NCI-H1417 (cell line): Measurements from ENCODE around the gene ACY1.

Experiments
- DNase-seq, 3 experiments: peaks; one replicate each; lab custom pipeline; 2025; lab: John Stamatoyannopoulos, UW

Gene ACY1

DNA sequence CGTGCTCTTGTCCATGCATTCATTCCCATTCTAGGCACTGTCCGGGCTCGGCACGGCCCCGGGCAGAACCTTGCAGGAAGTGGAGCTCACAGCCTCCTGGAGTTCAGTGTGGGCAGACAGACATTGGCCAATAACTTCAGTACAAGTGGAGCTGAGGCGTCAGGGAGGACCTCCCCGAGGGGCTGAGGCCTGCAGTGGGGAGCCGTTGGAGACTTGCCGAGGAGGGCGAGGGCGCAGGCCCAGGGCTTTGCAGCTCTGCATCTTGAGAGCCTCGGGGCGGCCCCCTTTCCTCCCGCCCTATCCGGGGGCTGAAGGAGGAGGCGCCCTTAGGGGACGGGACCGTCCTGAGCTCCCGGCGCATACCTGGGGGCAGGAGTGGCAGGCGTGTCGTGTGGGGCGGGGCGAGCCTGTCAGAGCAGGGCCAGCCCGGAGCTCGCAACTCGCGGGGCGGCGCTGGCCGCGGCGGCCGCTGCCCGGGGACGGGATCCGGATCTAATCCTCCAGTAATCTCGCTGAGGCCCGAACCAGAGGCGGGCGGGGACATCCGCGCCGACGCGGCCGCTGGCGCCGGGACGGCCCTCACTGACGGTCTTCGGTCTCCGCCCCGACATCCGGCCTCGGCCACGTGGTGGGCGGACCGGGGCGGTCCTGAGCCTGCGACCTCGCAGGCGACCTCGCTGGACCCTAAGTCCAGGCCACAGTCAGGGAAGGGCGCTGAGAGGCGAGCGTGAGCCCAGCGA is at the start of gene ACY1:
Gene ACY1 (plus strand): TSS at position 698 of the 740 bp plus-strand sequence. CDS start 530 bp downstream, outside the sequence.
- DNase-seq: peak; percentile 23 to 66 (median 62)

- no peak for DNase-seq
Observed at GRCh38 chr3:51934139-51934850, 49.0 kb upstream of the ACY1 start.

GRCh38 chr3:51934991-51935885 is 48.1 kb upstream of the ACY1 start:
- no peak for DNase-seq

- DNase-seq: no peak
Observed at GRCh38 chr3:51935886-51936755, 47.2 kb upstream of the ACY1 start.

GRCh38 chr3:51937014-51937413 is 46.3 kb upstream of the ACY1 start:
- no peak for DNase-seq

GRCh38 chr3:51937611-51938450 is 45.5 kb upstream of the ACY1 start:
- DNase-seq: no peak

GRCh38 chr3:51938780-51939425 is 44.4 kb upstream of the ACY1 start:
- DNase-seq: no peak

- no peak for DNase-seq
Observed at GRCh38 chr3:51940648-51941462, 42.5 kb upstream of the ACY1 start.

GRCh38 chr3:51941463-51941797 is 41.9 kb upstream of the ACY1 start:
- no peak for DNase-seq

- DNase-seq: peak; percentile 96 to 99 (median 97)
Observed at GRCh38 chr3:51941798-51942602, 41.3 kb upstream of the ACY1 start, which contains the start of the genes PARP3 and RRP9. TSS of gene PARP3 (plus strand) at chr3:51942363. CDS start at chr3:51943356, 993 bp downstream. TSS of gene RRP9 (minus strand) at chr3:51941904. CDS start at chr3:51941867, 37 bp downstream.

- no peak for DNase-seq
Observed at GRCh38 chr3:51942603-51943450, 40.5 kb upstream of the ACY1 start.

DNA sequence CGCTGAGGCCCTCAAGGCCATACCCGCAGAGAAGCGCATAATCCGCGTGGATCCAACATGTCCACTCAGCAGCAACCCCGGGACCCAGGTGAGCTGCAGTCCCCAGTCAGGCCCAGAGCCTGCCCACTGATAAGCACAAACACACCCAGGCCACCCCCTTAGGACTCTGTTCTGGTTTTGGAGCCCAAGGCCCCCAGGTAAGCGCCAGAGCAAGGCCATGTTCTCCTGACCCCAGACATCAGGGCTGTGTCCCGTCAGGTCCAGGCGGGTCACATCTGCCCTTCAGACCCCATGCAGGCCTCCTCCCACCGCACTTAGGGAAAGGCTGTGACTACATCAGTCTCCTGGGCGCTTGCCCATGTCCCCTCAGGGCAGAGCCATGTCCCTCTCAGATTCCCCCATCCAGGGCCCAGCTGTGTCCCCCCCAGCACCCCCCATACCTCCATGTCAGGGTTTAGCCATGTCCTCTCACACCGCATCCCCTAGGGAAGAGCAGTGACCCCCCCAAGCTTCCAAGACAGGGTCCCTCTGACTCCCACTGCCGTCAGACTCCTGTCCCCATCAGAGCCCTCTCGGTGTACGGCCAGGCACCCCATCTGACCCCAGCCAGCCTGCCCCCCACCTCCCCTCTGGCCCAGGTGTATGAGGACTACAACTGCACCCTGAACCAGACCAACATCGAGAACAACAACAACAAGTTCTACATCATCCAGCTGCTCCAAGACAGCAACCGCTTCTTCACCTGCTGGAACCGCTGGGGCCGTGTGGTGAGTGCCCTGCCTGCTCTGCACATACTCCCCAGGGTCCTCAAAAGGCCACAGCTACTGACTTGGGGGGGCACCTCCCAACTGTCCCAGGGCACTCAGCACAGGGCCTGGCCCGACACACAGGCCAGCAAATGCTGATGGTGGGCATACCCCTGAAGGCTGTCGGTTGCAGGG is 39.6 kb upstream of the ACY1 start:
- DNase-seq: no peak

DNA sequence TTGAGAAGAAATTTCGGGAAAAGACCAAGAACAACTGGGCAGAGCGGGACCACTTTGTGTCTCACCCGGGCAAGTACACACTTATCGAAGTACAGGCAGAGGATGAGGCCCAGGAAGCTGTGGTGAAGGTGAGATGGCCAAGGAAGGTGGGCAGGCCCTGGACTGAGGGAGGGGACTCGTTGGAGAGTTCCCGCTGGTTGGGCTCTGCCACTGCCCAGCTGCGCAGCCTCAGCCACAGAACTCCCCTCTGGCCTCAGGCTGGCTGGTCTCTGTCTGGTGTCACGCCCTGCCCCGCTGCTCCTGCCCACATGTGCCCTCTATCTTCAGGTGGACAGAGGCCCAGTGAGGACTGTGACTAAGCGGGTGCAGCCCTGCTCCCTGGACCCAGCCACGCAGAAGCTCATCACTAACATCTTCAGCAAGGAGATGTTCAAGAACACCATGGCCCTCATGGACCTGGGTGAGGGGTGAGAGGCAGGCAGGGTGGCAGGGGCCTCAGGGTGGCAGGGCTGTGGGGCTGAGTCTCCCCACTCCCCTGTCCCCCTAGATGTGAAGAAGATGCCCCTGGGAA is 38.8 kb upstream of the ACY1 start:
- DNase-seq: no peak

DNA sequence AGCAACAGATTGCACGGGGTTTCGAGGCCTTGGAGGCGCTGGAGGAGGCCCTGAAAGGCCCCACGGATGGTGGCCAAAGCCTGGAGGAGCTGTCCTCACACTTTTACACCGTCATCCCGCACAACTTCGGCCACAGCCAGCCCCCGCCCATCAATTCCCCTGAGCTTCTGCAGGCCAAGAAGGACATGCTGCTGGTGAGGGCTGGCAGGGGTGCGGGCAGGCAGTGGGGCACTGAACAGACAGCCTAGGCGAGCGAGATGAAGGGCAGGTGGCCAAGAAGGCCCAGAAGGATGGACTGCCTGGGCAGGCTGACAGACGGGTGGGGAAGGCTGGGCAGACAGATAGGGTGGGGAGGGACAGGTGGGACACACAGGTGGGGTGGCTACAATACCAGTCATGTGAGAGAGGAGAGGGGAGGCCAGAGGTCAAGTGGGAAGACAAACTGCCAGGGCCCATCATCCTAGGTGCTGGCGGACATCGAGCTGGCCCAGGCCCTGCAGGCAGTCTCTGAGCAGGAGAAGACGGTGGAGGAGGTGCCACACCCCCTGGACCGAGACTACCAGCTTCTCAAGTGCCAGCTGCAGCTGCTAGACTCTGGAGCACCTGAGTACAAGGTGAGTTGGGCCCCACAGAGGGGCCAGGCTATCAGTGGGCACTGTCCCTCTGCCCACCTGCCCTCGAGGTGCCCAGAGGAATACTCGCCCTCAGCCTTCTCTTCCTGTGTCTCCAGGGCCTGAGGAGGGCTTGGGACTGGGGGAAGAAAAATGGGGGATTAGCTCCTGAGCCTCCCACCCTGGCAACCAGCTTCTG is 38.1 kb upstream of the ACY1 start:
- DNase-seq: no peak
